ENCODE results near the gene PSAT1.

The PSAT1 gene

DNA sequence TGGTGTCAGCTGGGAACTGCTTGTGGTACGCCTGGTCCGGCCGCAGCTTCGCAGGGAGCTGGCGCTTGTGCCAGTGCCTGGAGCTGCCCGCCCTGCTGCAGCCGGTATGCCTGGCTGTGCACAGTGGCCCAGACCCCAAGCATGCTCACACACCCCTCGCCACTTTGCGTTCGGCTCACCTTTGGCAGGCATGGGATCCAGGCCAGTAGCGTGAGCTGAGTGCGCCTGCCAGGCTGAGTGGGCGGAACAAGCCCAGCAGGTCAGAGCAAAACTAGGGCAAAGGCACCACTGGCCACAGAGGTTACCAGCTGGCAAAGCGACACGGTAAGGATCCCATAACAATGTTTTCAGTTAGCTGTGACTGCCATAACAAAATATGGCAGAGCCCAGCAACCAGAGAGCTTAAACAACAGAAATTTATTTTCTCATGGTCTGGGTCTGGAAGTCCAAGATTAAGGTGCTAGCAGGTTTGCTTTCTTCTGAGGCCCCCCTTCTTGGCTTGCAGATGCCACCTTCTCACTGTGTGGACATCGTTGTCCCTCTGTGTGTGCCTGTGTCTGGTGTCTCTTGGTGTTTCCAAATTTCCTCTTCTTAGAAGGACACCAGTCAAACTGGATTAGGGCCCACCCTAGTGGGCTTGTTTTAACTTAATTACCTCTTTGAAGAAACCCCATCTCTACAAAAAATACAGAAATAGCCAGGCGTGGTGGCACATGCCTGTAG lies 61.6 kb downstream of the PSAT1 start:
- Histone ChIP-seq H3K9me3 (ENCODE audit: insufficient read depth, low read depth, low read length) (no peaks in the 10 kb centered on the region), H3K14ac (ENCODE audit: low read length) (no peak overlapping the region), H4K12ac (ENCODE audit: low read depth, low read length) (no peak overlapping the region), H3K4me2 (ENCODE audit: low read length) (no peak overlapping the region), H3K79me1 (ENCODE audit: low read length) (no peaks in the 10 kb centered on the region), H3K9ac (ENCODE audit: low read length) (no peak overlapping the region), H2AFZ (ENCODE audit: insufficient read depth, low read length, poor library complexity) (no peak overlapping the region), H3K79me2 (ENCODE audit: control insufficient read depth, insufficient read depth, low read length, poor library complexity) (no peaks in the 10 kb centered on the region), H4K91ac (ENCODE audit: low read depth, low read length) (no peak overlapping the region), H2BK5ac (ENCODE audit: low read depth, low read length, poor library complexity) (no peak overlapping the region), H3K4ac (ENCODE audit: low read depth, low read length) (no peak overlapping the region), H2BK12ac (ENCODE audit: low read length) (no peak overlapping the region), H3K4me3 (ENCODE audit: low read depth, low read length) (no peak overlapping the region), H3K18ac (ENCODE audit: low read length) (no peak overlapping the region), H4K8ac (ENCODE audit: low read depth, low read length) (no peak overlapping the region), H2AK5ac (ENCODE audit: low read length) (no peak overlapping the region), H2BK120ac (ENCODE audit: insufficient read depth, low read length, poor library complexity) (no peak overlapping the region), H3K27me3 (ENCODE audit: insufficient read depth, low read length) (no peaks in the 10 kb centered on the region), H3K4me1 (ENCODE audit: control insufficient read depth in 1 of 2, insufficient read depth in 2 of 2, low read length in 2 of 2) (peaks cover 0 to 2% of the 10 kb centered on the region in 2 experiments), H3K27ac (ENCODE audit: low read depth, low read length) (no peak overlapping the region), H3K23ac (ENCODE audit: low read length) (no peak overlapping the region), H3K36me3 (ENCODE audit: control insufficient read depth in 1 of 2, insufficient read depth in 2 of 2, low read length in 2 of 2) (no peaks in the 10 kb centered on the region)
- no CpG with 5 or more reads among the region's 17 CpGs for WGBS (ENCODE audit: extremely low coverage, insufficient coverage, insufficient read length)
- DNase-seq, result no peak

DNA sequence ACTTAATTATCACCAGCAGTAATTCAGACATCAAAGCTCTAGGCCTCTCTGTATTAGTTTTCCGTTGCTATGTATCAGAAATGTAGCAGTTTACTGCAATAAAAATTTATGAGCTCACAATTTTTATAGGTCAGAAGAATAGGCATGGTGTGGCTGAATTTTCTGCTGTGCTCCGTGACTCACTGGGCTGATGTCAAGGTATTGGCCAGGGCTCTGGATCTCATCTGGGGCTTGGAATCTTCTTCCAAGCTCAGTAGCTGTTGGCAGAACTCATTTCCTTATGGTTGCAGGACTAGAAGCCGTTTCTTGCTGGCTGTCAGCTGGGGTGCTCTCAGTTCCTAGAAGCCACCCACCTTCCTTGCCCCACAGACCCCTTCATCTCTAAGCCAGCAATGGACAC lies 66.3 kb downstream of the PSAT1 start:
- Histone ChIP-seq H3K4me1 (ENCODE audit: control insufficient read depth in 1 of 2, insufficient read depth in 2 of 2, low read length in 2 of 2) (peaks cover 0 to 2% of the 10 kb centered on the region in 2 experiments), H2BK5ac (ENCODE audit: low read depth, low read length, poor library complexity) (no peak overlapping the region), H3K4me2 (ENCODE audit: low read length) (no peak overlapping the region), H4K8ac (ENCODE audit: low read depth, low read length) (no peak overlapping the region), H3K9ac (ENCODE audit: low read length) (no peak overlapping the region), H4K12ac (ENCODE audit: low read depth, low read length) (no peak overlapping the region), H3K36me3 (ENCODE audit: control insufficient read depth in 1 of 2, insufficient read depth in 2 of 2, low read length in 2 of 2) (no peaks in the 10 kb centered on the region), H3K18ac (ENCODE audit: low read length) (no peak overlapping the region), H2BK12ac (ENCODE audit: low read length) (no peak overlapping the region), H2AFZ (ENCODE audit: insufficient read depth, low read length, poor library complexity) (no peak overlapping the region), H3K4me3 (ENCODE audit: low read depth, low read length) (no peak overlapping the region), H3K4ac (ENCODE audit: low read depth, low read length) (no peak overlapping the region), H2AK5ac (ENCODE audit: low read length) (no peak overlapping the region), H3K27me3 (ENCODE audit: insufficient read depth, low read length) (no peaks in the 10 kb centered on the region), H3K23ac (ENCODE audit: low read length) (no peak overlapping the region), H3K9me3 (ENCODE audit: insufficient read depth, low read depth, low read length) (no peaks in the 10 kb centered on the region), H4K91ac (ENCODE audit: low read depth, low read length) (no peak overlapping the region), H2BK120ac (ENCODE audit: insufficient read depth, low read length, poor library complexity) (no peak overlapping the region), H3K27ac (ENCODE audit: low read depth, low read length) (no peak overlapping the region), H3K79me1 (ENCODE audit: low read length) (no peaks in the 10 kb centered on the region), H3K14ac (ENCODE audit: low read length) (no peak overlapping the region), H3K79me2 (ENCODE audit: control insufficient read depth, insufficient read depth, low read length, poor library complexity) (no peaks in the 10 kb centered on the region)
- no CpG with 5 or more reads among the region's 3 CpGs for WGBS (ENCODE audit: extremely low coverage, insufficient coverage, insufficient read length)
- no peak for DNase-seq

DNA sequence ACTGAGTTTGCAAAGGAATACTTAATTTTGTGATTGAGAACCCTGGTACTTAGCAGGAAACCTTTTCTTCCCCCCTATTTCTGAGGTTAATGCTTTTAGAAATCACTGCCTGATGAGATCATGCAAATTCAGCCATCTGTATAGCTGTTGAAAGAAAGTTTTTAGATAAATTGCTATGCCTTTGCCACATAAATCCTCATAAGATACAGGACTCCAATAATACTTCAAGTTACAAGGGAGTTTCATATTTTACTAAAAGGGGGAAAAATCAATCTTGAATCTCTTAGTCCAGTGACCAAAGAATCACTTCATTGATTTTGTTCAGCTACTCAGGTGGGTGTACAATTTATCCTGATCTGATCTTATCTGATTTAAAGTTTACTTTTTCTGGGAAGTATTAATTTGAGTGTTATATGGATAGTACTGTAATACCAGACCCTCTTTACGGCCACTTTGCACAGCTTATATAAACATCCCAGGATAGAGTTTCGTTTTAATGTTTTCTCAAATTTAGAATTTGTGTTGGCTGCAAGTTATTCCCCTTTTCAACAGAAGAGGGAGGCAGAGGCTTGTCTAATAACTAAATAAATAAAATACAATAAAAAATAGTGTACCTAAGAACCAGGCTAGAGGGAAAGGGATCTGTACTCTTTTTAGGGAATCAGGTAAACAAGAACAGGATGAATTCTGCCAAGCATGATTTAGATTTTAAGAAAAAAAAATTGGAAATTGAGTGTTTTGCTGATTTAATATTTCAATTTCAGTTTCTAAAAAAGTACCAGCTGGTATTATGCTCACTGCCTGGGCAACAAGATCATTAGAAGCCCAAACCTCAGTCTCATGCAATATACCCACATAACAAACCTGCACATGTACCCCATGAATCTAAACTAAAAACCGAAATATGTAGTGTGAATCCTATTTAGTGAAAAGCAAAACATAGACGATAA lies 69.1 kb downstream of the PSAT1 start:
- no peak overlapping the region for H3K4ac ChIP-seq (ENCODE audit: low read depth, low read length)
- no peak overlapping the region for H4K91ac ChIP-seq (ENCODE audit: low read depth, low read length)
- no peaks in the 10 kb centered on the region for H3K79me2 ChIP-seq (ENCODE audit: control insufficient read depth, insufficient read depth, low read length, poor library complexity)
- H3K4me2 ChIP-seq (ENCODE audit: low read length), result no peak overlapping the region
- no peak overlapping the region for H3K4me3 ChIP-seq (ENCODE audit: low read depth, low read length)
- H3K18ac ChIP-seq (ENCODE audit: low read length), result no peak overlapping the region
- no peak overlapping the region for H4K8ac ChIP-seq (ENCODE audit: low read depth, low read length)
- H3K79me1 ChIP-seq (ENCODE audit: low read length), result no peaks in the 10 kb centered on the region
- WGBS (ENCODE audit: extremely low coverage, insufficient coverage, insufficient read length), result no CpG with 5 or more reads among the region's 4 CpGs
- no peaks in the 10 kb centered on the region for H3K9me3 ChIP-seq (ENCODE audit: insufficient read depth, low read depth, low read length)
- H3K27ac ChIP-seq (ENCODE audit: low read depth, low read length), result no peak overlapping the region
- H2BK12ac ChIP-seq (ENCODE audit: low read length), result no peak overlapping the region
- no peaks in the 10 kb centered on the region for H3K27me3 ChIP-seq (ENCODE audit: insufficient read depth, low read length)
- no peak overlapping the region for H4K12ac ChIP-seq (ENCODE audit: low read depth, low read length)
- H3K9ac ChIP-seq (ENCODE audit: low read length), result no peak overlapping the region
- no peak overlapping the region for H2BK120ac ChIP-seq (ENCODE audit: insufficient read depth, low read length, poor library complexity)
- H3K14ac ChIP-seq (ENCODE audit: low read length), result no peak overlapping the region
- H2AK5ac ChIP-seq (ENCODE audit: low read length), result no peak overlapping the region
- no peak for DNase-seq
- H2BK5ac ChIP-seq (ENCODE audit: low read depth, low read length, poor library complexity), result no peak overlapping the region
- peaks cover 0 to 2% of the 10 kb centered on the region in 2 experiments for H3K4me1 ChIP-seq (ENCODE audit: control insufficient read depth in 1 of 2, insufficient read depth in 2 of 2, low read length in 2 of 2)
- H2AFZ ChIP-seq (ENCODE audit: insufficient read depth, low read length, poor library complexity), result no peak overlapping the region
- H3K36me3 ChIP-seq (ENCODE audit: control insufficient read depth in 1 of 2, insufficient read depth in 2 of 2, low read length in 2 of 2), result no peaks in the 10 kb centered on the region
- no peak overlapping the region for H3K23ac ChIP-seq (ENCODE audit: low read length)

DNA sequence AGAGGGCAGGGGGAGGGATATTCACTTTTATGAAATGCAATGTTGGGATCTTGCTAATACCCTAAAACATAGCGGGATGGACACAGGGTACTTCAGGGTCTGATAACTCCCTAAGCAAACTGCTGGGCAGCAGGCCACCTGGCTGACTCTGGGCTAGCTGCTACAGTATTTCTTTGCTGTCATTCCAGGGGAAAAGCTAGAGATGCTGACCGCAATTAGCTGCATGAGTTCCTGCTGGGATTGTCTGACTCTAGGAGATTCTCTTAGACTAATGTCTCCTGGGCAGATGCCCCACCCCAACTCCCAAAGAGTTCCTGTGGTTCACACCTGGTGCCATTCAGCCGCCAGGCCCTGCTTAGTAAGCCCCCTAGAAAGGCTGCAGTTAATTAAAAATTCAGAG lies 69.9 kb downstream of the PSAT1 start:
- Histone ChIP-seq H4K8ac (ENCODE audit: low read depth, low read length) (no peak overlapping the region), H3K4ac (ENCODE audit: low read depth, low read length) (no peak overlapping the region), H3K79me2 (ENCODE audit: control insufficient read depth, insufficient read depth, low read length, poor library complexity) (no peaks in the 10 kb centered on the region), H3K27me3 (ENCODE audit: insufficient read depth, low read length) (no peaks in the 10 kb centered on the region), H4K91ac (ENCODE audit: low read depth, low read length) (no peak overlapping the region), H3K14ac (ENCODE audit: low read length) (no peak overlapping the region), H3K4me1 (ENCODE audit: control insufficient read depth in 1 of 2, insufficient read depth in 2 of 2, low read length in 2 of 2) (peaks cover 0 to 2% of the 10 kb centered on the region in 2 experiments), H3K18ac (ENCODE audit: low read length) (no peak overlapping the region), H3K23ac (ENCODE audit: low read length) (no peak overlapping the region), H3K9ac (ENCODE audit: low read length) (no peak overlapping the region), H3K27ac (ENCODE audit: low read depth, low read length) (no peak overlapping the region), H4K12ac (ENCODE audit: low read depth, low read length) (no peak overlapping the region), H2AFZ (ENCODE audit: insufficient read depth, low read length, poor library complexity) (no peak overlapping the region), H3K4me2 (ENCODE audit: low read length) (no peak overlapping the region), H3K9me3 (ENCODE audit: insufficient read depth, low read depth, low read length) (no peaks in the 10 kb centered on the region), H3K79me1 (ENCODE audit: low read length) (no peaks in the 10 kb centered on the region), H2BK120ac (ENCODE audit: insufficient read depth, low read length, poor library complexity) (no peak overlapping the region), H3K36me3 (ENCODE audit: control insufficient read depth in 1 of 2, insufficient read depth in 2 of 2, low read length in 2 of 2) (no peaks in the 10 kb centered on the region), H3K4me3 (ENCODE audit: low read depth, low read length) (no peak overlapping the region), H2AK5ac (ENCODE audit: low read length) (no peak overlapping the region), H2BK5ac (ENCODE audit: low read depth, low read length, poor library complexity) (no peak overlapping the region), H2BK12ac (ENCODE audit: low read length) (peak overlapping the region; percentile 61)
- DNase-seq, result no peak
- WGBS (ENCODE audit: extremely low coverage, insufficient coverage, insufficient read length), result no CpG with 5 or more reads among the region's 3 CpGs
